HG03196 (cell line): ENCODE results near the gene MELTF.

Source experiments
- ATAC-seq: cut with Tn5 transposase; IDR thresholded peaks from one replicate; pipeline ENCODE4 v1.9.1; 2021; ENCODE audit not compliant: unreplicated experiment

Gene MELTF

DNA sequence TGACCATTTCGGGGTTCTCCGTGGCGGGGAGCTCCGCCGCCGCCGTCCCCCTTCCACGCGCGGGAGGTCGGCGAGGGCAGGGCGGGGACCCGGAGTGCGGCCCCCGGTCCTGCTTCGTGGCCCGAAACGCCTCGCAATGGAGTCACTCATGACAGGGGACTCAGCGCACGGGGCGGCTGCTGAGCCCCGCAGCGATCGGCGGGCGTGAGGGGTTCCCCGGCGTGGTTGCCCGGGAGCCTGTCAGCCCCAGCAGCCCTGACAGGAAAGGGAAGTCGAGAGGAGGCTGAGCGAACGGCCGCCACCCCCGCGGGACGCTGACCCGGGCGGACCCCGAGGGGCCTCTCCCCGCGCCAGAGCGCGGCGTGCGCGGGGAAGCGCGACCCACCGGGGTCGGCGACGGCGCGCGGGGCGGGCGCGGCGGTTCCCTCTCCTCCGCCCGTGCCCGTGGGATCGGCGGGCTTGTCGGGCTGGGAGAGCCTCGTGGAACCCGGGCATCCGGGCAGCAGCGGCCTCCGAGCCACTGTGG is 60.4 kb downstream of the MELTF start:
- ATAC-seq, result peak; percentile 45

- ATAC-seq, result peak; percentile 44
Observed at GRCh38 chr3:196968233-196969133, 61.1 kb downstream of the MELTF start, which contains the start of gene PIGZ. PIGZ (minus strand) TSS chr3:196968833; CDS start chr3:196952031, 16,802 bp downstream.

GRCh38 chr3:196967412-196968232 is 62.0 kb downstream of the MELTF start:
- ATAC-seq, result no peak

- no peak for ATAC-seq
Observed at GRCh38 chr3:196966526-196967401, 62.9 kb downstream of the MELTF start.

DNA sequence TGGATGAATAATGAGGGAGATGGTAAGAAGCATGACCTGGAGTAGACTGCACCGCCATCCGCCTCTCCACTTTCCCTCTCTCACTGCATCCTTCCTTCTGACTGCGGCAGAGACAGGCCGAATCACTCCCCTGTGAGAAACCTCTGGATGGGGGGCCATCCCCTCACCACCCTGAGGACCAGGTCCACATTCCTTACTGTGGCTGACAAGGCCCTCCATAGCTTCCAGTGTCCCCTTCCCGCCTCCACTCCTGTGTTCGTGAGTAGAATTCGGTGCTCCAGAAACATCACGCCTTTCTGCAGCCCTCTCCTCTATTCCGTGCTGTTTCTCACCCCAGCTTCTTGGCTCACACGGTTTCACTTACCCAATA is 63.8 kb downstream of the MELTF start:
- no peak for ATAC-seq

- ATAC-seq, result no peak
Observed at GRCh38 chr3:196965112-196965803, 64.4 kb downstream of the MELTF start.

DNA sequence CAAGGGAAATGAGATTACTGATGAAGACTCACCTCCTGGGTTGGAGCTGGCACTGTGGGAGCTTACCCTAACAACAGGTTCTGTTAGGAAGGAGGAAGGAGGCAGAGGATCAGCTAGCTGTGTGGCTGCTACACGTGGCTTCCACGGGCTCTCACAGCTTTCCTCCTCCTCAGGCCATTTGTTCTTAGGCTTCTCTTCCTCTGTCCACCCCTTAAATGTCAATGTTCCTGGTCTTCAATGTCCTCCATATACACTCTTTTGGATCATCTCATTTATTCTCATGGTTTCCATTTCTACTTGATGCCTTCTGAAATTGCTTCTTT is 66.0 kb downstream of the MELTF start:
- ATAC-seq, result no peak

DNA sequence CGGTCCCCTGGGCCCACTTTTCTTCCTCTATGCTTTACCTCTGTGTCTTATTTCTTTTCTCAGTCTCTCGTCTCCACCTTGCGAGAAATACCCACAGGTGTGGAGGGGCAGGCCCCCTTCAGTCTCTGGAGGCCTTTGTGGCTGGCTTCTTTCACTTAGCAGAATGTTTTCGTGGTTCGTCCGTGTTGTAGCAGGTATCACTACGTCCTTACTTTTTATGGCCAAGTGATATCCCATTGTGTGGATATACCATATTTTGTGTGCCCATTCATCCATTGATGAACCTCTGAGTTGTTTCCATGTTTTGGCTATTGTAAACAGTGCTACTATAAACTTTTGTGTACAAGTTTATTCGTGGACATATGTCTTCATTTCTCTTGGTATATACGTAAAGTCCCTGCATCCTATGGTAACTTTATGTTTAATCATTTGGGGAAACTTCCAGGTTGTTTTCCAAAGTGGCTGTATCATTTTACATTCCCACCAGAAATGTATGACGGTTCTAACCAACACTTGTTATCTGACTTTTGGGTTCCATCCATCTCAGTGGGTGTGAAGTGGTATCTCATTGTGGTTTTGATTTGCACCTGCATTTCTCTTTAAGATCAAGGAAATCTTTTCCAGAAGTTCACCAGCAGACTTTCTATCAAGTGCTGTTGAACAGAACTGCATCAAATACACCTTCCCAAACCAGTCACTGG is 66.5 kb downstream of the MELTF start:
- ATAC-seq, result no peak

DNA sequence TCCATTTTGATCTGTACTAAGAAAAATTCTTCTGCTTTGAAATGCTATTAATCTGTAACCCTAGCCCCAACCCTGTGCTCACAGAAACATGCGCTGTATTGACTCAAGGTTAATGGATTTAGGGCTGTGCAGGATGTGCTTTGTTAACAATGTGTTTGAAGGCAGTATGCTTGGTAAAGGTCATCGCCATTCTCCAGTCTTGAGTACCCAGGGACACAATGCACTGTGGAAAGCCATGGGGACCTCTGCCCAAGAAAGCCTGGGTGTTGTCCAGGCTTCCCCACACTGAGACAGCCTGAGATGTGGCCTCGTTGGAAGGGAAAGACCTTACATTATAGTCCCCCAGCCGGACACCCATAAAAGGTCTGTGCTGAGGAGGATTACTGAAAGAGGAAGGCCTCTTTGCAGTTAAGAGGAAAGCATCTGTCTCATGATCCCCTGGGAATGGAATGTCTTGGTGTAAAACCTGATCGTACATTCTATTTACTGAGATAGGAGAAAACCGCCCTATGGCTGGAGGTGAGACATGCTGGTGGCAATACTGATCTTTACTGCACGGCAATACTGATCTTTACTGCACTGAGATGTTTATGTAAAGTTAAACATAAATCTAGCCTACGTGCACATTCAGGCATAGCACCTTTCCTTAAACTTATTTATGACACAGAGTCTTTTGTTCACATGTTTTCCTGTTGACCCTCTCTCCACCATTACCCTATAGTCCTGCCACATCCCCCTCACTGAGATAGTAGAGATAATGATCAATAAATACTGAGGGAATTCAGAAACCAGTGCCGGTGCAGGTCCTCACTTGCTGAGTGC is 67.3 kb downstream of the MELTF start:
- ATAC-seq, result no peak

GRCh38 chr3:196954832-196955231 is 74.8 kb downstream of the MELTF start:
- no peak for ATAC-seq
